ENCODE measurements around the gene TWIST2.

TWIST2 gene

DNA sequence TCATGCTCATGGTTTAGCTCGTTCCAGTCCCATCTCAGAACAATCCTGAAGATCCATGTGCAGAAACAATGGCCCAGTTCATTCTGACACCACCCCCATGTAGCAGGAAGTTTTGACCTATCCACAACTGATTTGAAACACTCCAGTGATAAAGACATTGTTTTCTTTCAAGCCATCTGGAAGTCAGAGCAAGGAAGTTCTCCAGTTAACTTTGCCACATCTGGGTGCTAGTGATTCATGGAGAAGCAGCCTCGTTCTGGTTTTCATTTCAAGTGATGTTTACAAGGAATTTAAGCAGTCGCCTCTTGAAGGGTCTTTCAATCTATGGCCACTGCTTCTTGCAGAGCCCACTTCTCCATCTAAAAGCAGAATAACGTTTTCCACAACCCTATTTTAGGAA lies 36.6 kb upstream of the TWIST2 start:
- TF ChIP-seq, protein P1, sequence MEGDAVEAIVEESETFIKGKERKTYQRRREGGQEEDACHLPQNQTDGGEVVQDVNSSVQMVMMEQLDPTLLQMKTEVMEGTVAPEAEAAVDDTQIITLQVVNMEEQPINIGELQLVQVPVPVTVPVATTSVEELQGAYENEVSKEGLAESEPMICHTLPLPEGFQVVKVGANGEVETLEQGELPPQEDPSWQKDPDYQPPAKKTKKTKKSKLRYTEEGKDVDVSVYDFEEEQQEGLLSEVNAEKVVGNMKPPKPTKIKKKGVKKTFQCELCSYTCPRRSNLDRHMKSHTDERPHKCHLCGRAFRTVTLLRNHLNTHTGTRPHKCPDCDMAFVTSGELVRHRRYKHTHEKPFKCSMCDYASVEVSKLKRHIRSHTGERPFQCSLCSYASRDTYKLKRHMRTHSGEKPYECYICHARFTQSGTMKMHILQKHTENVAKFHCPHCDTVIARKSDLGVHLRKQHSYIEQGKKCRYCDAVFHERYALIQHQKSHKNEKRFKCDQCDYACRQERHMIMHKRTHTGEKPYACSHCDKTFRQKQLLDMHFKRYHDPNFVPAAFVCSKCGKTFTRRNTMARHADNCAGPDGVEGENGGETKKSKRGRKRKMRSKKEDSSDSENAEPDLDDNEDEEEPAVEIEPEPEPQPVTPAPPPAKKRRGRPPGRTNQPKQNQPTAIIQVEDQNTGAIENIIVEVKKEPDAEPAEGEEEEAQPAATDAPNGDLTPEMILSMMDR (IDR thresholded peaks at IDR 0.05; ENCODE audit: insufficient read depth, low read depth, low read length, missing control alignments), result no peak
- no peak overlapping the region for H3K4me3 ChIP-seq (ENCODE audit: low read length)
- no peak for DNase-seq (ENCODE audit: low read depth)

DNA sequence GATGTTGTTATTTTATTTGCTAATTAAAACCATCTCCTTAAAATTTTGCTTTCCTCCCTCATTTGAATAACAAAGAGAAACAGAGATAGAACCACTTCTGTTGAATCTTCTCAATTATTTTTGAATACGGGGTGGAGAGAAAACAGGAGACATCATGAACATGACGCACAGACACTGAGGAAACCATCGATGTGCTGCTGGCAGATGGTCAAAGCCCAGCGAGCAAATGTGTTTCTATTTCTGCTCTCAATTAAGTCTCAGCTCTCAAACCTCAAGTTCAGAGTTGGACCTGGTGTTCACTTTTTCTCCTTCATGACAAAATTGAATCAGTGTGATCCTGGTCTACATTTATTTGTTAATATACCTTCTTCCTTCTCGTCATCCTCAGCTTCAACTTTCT lies 36.1 kb upstream of the TWIST2 start:
- DNase-seq (ENCODE audit: low read depth), result no peak
- H3K4me3 ChIP-seq (ENCODE audit: low read length), result no peak overlapping the region
- TF ChIP-seq, protein P1 (IDR thresholded peaks at IDR 0.05; ENCODE audit: insufficient read depth, low read depth, low read length, missing control alignments), result no peak

DNA sequence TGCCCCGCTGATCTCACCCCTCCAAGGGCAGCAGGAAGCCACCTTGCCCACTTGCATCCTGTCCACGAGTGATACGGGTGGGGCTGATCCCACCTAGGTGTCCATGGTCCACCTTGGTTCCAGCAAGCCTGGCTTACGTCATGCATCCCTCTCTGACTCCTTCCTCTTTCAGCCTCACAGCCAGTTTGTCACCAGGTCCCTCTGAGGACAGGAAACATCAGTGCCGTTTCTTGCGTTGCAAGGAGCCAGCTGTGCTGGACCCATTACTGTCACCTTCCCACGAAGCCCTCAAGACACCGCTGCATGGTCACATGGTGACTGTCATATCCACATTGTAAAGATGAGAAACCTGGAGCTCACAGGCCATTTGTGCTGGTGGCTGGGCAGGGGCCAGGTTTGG lies 34.8 kb upstream of the TWIST2 start:
- H3K4me3 ChIP-seq (ENCODE audit: low read length), result no peak overlapping the region
- TF ChIP-seq, protein P1 (IDR thresholded peaks at IDR 0.05; ENCODE audit: insufficient read depth, low read depth, low read length, missing control alignments), result no peak
- DNase-seq (ENCODE audit: low read depth), result no peak

DNA sequence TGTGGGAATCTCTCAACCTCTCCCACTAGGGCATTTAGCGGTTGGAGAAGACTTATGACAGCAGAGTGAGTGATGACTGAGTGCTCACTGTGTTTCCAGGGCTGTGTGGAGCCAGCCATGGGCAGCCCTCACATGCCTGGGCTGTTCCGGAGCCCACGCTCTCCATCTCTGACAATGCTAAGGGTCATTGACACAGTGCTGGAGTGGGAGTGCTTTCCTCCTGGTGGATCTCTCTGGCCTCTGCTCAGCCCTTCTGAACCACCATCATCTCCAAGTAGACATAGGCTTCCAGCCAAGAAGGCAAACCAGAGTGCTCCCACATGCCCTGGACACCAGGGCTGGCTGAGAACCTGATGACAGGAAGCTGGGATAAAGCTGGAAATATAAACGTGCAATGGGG lies 33.1 kb upstream of the TWIST2 start:
- no peak overlapping the region for H3K4me3 ChIP-seq (ENCODE audit: low read length)
- DNase-seq (ENCODE audit: low read depth), result no peak
- TF ChIP-seq, protein P1 (IDR thresholded peaks at IDR 0.05; ENCODE audit: insufficient read depth, low read depth, low read length, missing control alignments), result no peak

DNA sequence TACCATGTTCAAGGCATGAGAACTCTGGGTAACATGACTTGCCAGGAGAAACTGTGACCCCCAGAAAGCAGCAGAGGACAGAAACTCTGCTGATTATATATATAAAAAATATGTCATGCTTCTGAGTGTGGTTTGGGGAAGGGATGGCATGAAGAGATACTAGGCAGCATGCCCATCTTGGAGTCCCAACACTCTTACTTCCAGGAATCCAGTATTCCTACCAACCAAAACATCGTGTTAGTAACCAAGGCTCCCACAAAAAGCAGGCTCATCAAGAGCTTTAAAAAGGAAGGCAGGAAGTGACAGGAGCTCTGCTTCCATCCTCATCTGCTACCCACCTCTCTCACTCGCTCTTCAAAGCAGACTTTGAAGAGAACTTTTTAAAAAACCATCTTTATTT lies 31.6 kb upstream of the TWIST2 start:
- DNase-seq (ENCODE audit: low read depth), result no peak
- TF ChIP-seq, protein P1 (IDR thresholded peaks at IDR 0.05; ENCODE audit: insufficient read depth, low read depth, low read length, missing control alignments), result no peak
- no peak overlapping the region for H3K4me3 ChIP-seq (ENCODE audit: low read length)

DNA sequence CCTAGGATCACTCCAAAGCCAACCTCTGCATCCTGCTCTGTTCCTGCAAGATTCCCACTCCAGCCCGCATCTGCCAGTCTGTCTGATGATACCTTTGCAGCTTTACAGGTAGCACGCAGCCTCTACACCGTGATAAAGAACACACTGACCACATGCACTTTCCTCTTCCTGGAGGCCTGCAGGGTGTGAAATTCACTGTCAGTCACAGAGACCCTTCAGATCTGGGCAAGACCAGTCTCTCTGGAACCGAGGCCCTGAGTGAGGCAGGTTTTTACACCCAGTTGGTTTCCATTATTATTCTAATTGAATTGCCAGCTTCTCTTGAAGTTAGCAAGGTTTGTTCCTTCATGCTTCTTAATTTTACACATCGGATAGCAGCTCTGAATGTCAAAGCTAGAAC lies 30.5 kb upstream of the TWIST2 start:
- no peak for DNase-seq (ENCODE audit: low read depth)
- no peak overlapping the region for H3K4me3 ChIP-seq (ENCODE audit: low read length)
- TF ChIP-seq, protein P1 (IDR thresholded peaks at IDR 0.05; ENCODE audit: insufficient read depth, low read depth, low read length, missing control alignments), result no peak

DNA sequence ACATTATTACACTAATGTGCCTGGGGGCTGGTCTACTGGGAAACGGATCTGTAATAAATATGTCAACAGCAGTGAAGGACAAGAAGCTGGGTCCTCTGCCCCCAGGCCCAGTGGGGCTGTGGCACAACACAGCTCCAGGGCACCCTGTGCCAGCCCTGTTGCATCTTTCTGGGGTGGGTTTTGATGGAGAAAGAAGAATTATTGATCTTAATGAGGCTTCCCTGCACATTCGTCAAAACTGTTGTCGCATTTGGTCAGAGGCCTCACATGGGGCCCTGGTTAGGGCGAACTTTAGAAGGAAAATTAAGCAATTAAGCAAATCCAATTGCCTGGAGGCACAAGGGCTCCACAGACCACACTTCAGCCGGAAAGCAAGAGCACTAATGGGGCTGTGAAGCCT lies 30.0 kb upstream of the TWIST2 start:
- TF ChIP-seq, protein P1 (IDR thresholded peaks at IDR 0.05; ENCODE audit: insufficient read depth, low read depth, low read length, missing control alignments), result no peak
- no peak overlapping the region for H3K4me3 ChIP-seq (ENCODE audit: low read length)
- DNase-seq (ENCODE audit: low read depth), result no peak

Measured in epithelial cell of esophagus (primary cell).